ENCODE measurements around the gene CHMP4B. TPM values are rescaled to one million over a fixed set of nuclear protein-coding genes. Genes with fewer than 3 reads are reported as not detected.

Gene CHMP4B
- total and polyA plus RNA-seq, 4 donors = 2.7 to 37.2 (median 17.2) TPM

DNA sequence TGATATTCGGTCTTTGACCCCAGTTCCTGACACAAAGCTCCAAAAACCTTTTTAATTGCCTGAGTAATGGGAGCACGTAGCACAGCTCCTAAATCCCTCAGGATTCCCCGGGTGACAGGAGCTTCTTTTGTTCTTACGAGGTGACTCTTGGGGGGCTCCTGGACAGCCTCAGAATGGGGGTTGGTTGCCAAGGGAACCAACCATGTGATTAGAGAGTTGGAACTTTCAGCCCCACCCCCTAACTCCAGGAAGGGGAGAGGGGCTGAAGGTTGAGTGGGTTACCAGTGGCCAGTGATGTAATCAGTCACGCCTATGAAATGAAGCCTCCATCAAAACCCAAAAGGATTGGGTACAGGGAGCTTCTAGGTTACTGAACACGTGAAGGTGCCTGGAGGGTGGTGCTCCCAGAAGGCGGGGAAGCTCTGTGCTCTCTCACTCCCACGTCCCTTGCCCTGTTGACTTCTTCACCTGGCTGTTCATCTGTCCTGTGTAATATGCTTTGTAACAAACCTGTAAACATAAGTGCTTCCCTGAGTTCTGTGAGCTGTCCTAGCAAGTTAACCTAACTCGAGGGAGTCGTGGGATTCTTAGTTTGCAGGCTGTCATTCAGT lies 89.5 kb downstream of the CHMP4B start:
- Histone ChIP-seq H3K4me3 (ENCODE audit: low read depth in 1 of 3, low read length in 3 of 3) (no peak overlapping the region), H3K27me3 (ENCODE audit: control insufficient read depth in 4 of 4, insufficient read depth in 4 of 4, low read length in 3 of 4) (no peaks in the 10 kb centered on the region), H3K27ac (ENCODE audit: low read depth in 1 of 2, low read length in 2 of 2) (no peak overlapping the region), H3K4me1 (ENCODE audit: control insufficient read depth in 4 of 4, insufficient read depth in 4 of 4, low read length in 3 of 4) (no peaks in the 10 kb centered on the region), H3K36me3 (ENCODE audit: control insufficient read depth in 4 of 4, insufficient read depth in 3 of 4, low read depth in 1 of 4, low read length in 3 of 4) (no peaks in the 10 kb centered on the region), H3K9me3 (ENCODE audit: control insufficient read depth in 4 of 4, low read length in 3 of 4) (no peaks in the 10 kb centered on the region), H3K9ac (ENCODE audit: low read depth in 1 of 2, low read length in 2 of 2) (no peak overlapping the region)
- WGBS = 54% methylated on average over 10 of the region's 10 CpGs
- no peak for TF ChIP-seq RXRA (IDR thresholded peaks at IDR 0.05)
- TF ChIP-seq RAD21 (IDR thresholded peaks at IDR 0.05) = no peak
- no peak for TF ChIP-seq GABPA (IDR thresholded peaks at IDR 0.05 in 1 of 2, conservative IDR thresholded peaks at IDR 0.05 in 1 of 2)
- DNase-seq (ENCODE audit: low spot score) = no peak

DNA sequence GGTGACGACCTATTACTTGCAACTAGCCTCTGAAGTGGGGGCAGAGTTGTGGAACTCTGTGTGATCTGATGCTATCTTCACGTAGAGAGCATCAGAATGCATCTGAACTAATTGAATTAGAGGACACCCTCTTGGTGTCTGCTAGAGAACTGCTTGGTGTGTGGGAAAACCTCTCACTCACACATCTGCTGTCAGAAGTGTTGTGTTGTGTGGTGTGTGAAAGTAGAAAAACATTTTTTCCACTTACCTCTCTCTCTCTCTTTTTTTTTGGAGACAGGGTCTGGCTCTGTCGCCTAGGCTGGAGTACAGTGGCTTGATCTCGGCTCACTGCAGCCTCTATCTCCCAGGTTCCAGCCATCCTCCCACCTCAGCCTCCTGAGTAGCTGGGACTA lies 90.0 kb downstream of the CHMP4B start:
- H3K36me3 ChIP-seq (ENCODE audit: control insufficient read depth in 4 of 4, insufficient read depth in 3 of 4, low read depth in 1 of 4, low read length in 3 of 4) = no peaks in the 10 kb centered on the region
- H3K4me1 ChIP-seq (ENCODE audit: control insufficient read depth in 4 of 4, insufficient read depth in 4 of 4, low read length in 3 of 4) = no peaks in the 10 kb centered on the region
- H3K27ac ChIP-seq (ENCODE audit: low read depth in 1 of 2, low read length in 2 of 2) = no peak overlapping the region
- 66% methylated on average over 4 of the region's 4 CpGs for WGBS
- no peak overlapping the region for H3K9ac ChIP-seq (ENCODE audit: low read depth in 1 of 2, low read length in 2 of 2)
- H3K9me3 ChIP-seq (ENCODE audit: control insufficient read depth in 4 of 4, low read length in 3 of 4) = no peaks in the 10 kb centered on the region
- no peak for DNase-seq (ENCODE audit: low spot score)
- no peak overlapping the region for H3K4me3 ChIP-seq (ENCODE audit: low read depth in 1 of 3, low read length in 3 of 3)
- TF ChIP-seq FOXA1 (IDR thresholded peaks at IDR 0.05) (no peak), YY1 (IDR thresholded peaks at IDR 0.05) (no peak), RXRA (IDR thresholded peaks at IDR 0.05) (no peak), HNF4G (IDR thresholded peaks at IDR 0.05) (no peak), NR2F2 (IDR thresholded peaks at IDR 0.05) (no peak), JUND (IDR thresholded peaks at IDR 0.05) (no peak), GABPA (IDR thresholded peaks at IDR 0.05 in 1 of 2, conservative IDR thresholded peaks at IDR 0.05 in 1 of 2) (no peak), RAD21 (IDR thresholded peaks at IDR 0.05) (no peak), HNF4A (conservative IDR thresholded peaks at IDR 0.05) (no peak), SP1 (IDR thresholded peaks at IDR 0.05) (no peak)
- TF ChIP-seq, protein P1, sequence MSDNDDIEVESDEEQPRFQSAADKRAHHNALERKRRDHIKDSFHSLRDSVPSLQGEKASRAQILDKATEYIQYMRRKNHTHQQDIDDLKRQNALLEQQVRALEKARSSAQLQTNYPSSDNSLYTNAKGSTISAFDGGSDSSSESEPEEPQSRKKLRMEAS (IDR thresholded peaks at IDR 0.05) = no peak
- TF ChIP-seq, protein P2, sequence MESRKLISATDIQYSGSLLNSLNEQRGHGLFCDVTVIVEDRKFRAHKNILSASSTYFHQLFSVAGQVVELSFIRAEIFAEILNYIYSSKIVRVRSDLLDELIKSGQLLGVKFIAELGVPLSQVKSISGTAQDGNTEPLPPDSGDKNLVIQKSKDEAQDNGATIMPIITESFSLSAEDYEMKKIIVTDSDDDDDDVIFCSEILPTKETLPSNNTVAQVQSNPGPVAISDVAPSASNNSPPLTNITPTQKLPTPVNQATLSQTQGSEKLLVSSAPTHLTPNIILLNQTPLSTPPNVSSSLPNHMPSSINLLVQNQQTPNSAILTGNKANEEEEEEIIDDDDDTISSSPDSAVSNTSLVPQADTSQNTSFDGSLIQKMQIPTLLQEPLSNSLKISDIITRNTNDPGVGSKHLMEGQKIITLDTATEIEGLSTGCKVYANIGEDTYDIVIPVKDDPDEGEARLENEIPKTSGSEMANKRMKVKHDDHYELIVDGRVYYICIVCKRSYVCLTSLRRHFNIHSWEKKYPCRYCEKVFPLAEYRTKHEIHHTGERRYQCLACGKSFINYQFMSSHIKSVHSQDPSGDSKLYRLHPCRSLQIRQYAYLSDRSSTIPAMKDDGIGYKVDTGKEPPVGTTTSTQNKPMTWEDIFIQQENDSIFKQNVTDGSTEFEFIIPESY (IDR thresholded peaks at IDR 0.05) = no peak
- TF ChIP-seq, protein P3, sequence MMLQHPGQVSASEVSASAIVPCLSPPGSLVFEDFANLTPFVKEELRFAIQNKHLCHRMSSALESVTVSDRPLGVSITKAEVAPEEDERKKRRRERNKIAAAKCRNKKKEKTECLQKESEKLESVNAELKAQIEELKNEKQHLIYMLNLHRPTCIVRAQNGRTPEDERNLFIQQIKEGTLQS (IDR thresholded peaks at IDR 0.05) = no peak
- no peaks in the 10 kb centered on the region for H3K27me3 ChIP-seq (ENCODE audit: control insufficient read depth in 4 of 4, insufficient read depth in 4 of 4, low read length in 3 of 4)

DNA sequence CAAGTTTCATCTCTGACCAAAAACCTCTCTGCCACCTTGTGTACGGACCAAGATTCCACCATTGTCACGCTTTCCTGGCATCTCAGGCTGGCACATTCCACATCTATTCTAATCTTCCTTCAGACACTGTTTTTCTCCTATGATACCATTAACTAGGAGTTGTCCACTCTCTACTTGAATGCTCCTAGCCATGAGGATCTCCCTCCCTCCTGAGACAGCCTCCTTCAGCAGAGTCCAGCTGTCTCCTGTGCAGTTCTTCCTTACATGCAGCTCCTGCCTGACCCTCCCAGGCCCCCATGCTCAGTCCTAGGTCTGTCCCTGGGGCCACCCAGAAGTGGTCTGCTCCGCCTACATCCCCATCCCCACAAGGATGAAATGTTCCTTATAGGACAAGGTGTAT lies 90.9 kb downstream of the CHMP4B start:
- Histone ChIP-seq H3K4me3 (ENCODE audit: low read depth in 1 of 3, low read length in 3 of 3) (no peak overlapping the region), H3K9ac (ENCODE audit: low read depth in 1 of 2, low read length in 2 of 2) (no peak overlapping the region), H3K27me3 (ENCODE audit: control insufficient read depth in 4 of 4, insufficient read depth in 4 of 4, low read length in 3 of 4) (no peaks in the 10 kb centered on the region), H3K27ac (ENCODE audit: low read depth in 1 of 2, low read length in 2 of 2) (no peak overlapping the region), H3K9me3 (ENCODE audit: control insufficient read depth in 4 of 4, low read length in 3 of 4) (no peaks in the 10 kb centered on the region), H3K36me3 (ENCODE audit: control insufficient read depth in 4 of 4, insufficient read depth in 3 of 4, low read depth in 1 of 4, low read length in 3 of 4) (no peaks in the 10 kb centered on the region), H3K4me1 (ENCODE audit: control insufficient read depth in 4 of 4, insufficient read depth in 4 of 4, low read length in 3 of 4) (no peaks in the 10 kb centered on the region)
- TF ChIP-seq HNF4A (conservative IDR thresholded peaks at IDR 0.05) = no peak
- WGBS = 94% methylated on average over 3 of the region's 3 CpGs
- DNase-seq (ENCODE audit: low spot score) = no peak

Other genes starting within 250 kb of the CHMP4B start
- gene C20orf144, start 149.0 kb upstream of the CHMP4B start, total RNA-seq = not detected
- not detected for gene C20orf144, start 149.0 kb upstream of the CHMP4B start, polyA plus RNA-seq
- under 1 TPM; 0.33 to 0.50 TPM for gene ACTL10, start 144.4 kb upstream of the CHMP4B start, total RNA-seq
- gene ACTL10, start 144.4 kb upstream of the CHMP4B start, polyA plus RNA-seq = under 1 TPM; 0.10 to 0.37 TPM
- gene NECAB3, start 136.9 kb upstream of the CHMP4B start, total RNA-seq = 10 to 100 TPM; 11.0 to 14.8 TPM
- 10 to 100 TPM; 10.5 to 11.2 TPM for gene NECAB3, start 136.9 kb upstream of the CHMP4B start, polyA plus RNA-seq
- gene E2F1, start 125.0 kb upstream of the CHMP4B start, total RNA-seq = 10 to 100 TPM in 1 of 2 donors, under 1 TPM in 1; 0.17 to 11.0 TPM
- gene E2F1, start 125.0 kb upstream of the CHMP4B start, polyA plus RNA-seq = 1 to 10 TPM in 1 of 2 donors, under 1 TPM in 1; 0.10 to 1.6 TPM
- gene PXMP4, start 91.0 kb upstream of the CHMP4B start, total RNA-seq = 10 to 100 TPM in 1 of 2 donors, 1 to 10 TPM in 1; 7.5 to 11.1 TPM
- gene PXMP4, start 91.0 kb upstream of the CHMP4B start, polyA plus RNA-seq = 10 to 100 TPM in 1 of 2 donors, 1 to 10 TPM in 1; 5.5 to 16.0 TPM
- gene ZNF341, start 79.4 kb upstream of the CHMP4B start, total RNA-seq = under 1 TPM; 0.79 to 0.84 TPM
- gene ZNF341, start 79.4 kb upstream of the CHMP4B start, polyA plus RNA-seq = 1 to 10 TPM in 1 of 2 donors, under 1 TPM in 1; 0.69 to 1.1 TPM
- 10 to 100 TPM; 23.1 to 47.4 TPM for gene RALY, start 182.6 kb downstream of the CHMP4B start, total RNA-seq
- gene RALY, start 182.6 kb downstream of the CHMP4B start, polyA plus RNA-seq = 10 to 100 TPM; 25.0 to 41.6 TPM

Data from liver (tissue), 9 donors.